Smooth muscle cell (in vitro differentiated cells): ENCODE results near the gene TRAPPC5. TPM values are rescaled to one million over a fixed set of nuclear protein-coding genes. Genes with fewer than 3 reads are reported as not detected.

Experiments
- DNase-seq: peaks from one replicate; lab custom pipeline; 2025; ENCODE audit not compliant: unreplicated experiment; lab: John Stamatoyannopoulos, UW
- H2AFZ ChIP-seq: fragments of 200-600 bp; sonication (generic); 2 replicates; pipeline ENCODE4 v1.6.0; 2016; ENCODE audit warnings: antibody characterized with exemption, low read depth, mild to moderate bottlenecking
- H3F3A ChIP-seq: fragments of 200-600 bp; sonication (generic); 2 replicates; pipeline ENCODE4 v1.6.0; 2017; ENCODE audit warnings: antibody characterized with exemption, low read depth
- H3K27ac ChIP-seq: fragments of 200-600 bp; sonication (generic); 2 replicates; pipeline ENCODE4 v1.5.1; 2016; ENCODE audit warnings: low read depth, mild to moderate bottlenecking
- H3K27me3 ChIP-seq: fragments of 200-600 bp; sonication (generic); 2 replicates; pipeline ENCODE4 v1.6.1; 2016; ENCODE audit warnings: low read depth, mild to moderate bottlenecking
- H3K36me3 ChIP-seq: fragments of 200-600 bp; sonication (generic); 2 replicates; pipeline ENCODE4 v1.5.1; 2016; ENCODE audit warnings: low read depth
- H3K4me1 ChIP-seq: fragments of 200-600 bp; sonication (generic); 2 replicates; pipeline ENCODE4 v1.5.1; 2016; ENCODE audit warnings: low read depth
- H3K4me2 ChIP-seq: fragments of 200-600 bp; sonication (generic); 2 replicates; pipeline ENCODE4 v1.6.0; 2016; ENCODE audit warnings: mild to moderate bottlenecking
- H3K4me3 ChIP-seq: fragments of 200-600 bp; sonication (generic); 2 replicates; pipeline ENCODE4 v1.5.1; 2016; ENCODE audit warnings: mild to moderate bottlenecking
- H3K79me2 ChIP-seq: fragments of 200-600 bp; sonication (generic); 2 replicates; pipeline ENCODE4 v1.6.0; 2016; ENCODE audit warnings: low read depth, mild to moderate bottlenecking
- H3K9ac ChIP-seq: fragments of 200-600 bp; sonication (generic); 2 replicates; pipeline ENCODE4 v1.6.0; 2016; ENCODE audit warnings: low read depth
- H3K9me3 ChIP-seq: fragments of 200-600 bp; sonication (generic); replicated peaks from 2 replicates; pipeline ENCODE4 v1.5.1; 2016; ENCODE audit warnings: low read depth
- H4K20me1 ChIP-seq: fragments of 200-600 bp; sonication (generic); 2 replicates; pipeline ENCODE4 v1.6.0; 2016; ENCODE audit warnings: low read depth
- WGBS: methylation state at CpG from one replicate; pipeline ENCODE4 v1.1.7; 2016; ENCODE audit warnings: low lambda C conversion rate; 5-methylcytosine and 5-hydroxymethylcytosine counted together
- polyA plus RNA-seq: library from polyadenylated mRNA; unstranded; fragments of >200 nt; fragmentation: Nextera tagmentation; extraction: Ambion mirVana; gene quantifications from 2 replicates; pipeline ENCODE4 v1.2.1, GENCODE V29; 2016
- total RNA-seq: library from RNA; depleted of rRNA; stranded (reverse); fragments of >200 nt; gene quantifications from 2 replicates; pipeline ENCODE4 v1.2.3, GENCODE V29; 2014
- TF ChIP-seq, protein P1 (sequence below): fragments of 200-600 bp; sonication (generic); IDR thresholded peaks from 2 replicates; pipeline ENCODE4 v1.5.1; 2017; ENCODE audit warnings: borderline replicate concordance, mild to moderate bottlenecking, antibody characterized with exemption; ENCODE audit not compliant: insufficient read depth, poor library complexity, severe bottlenecking

Gene TRAPPC5
- total and polyA plus RNA-seq, 2 experiments from 2014 or later, result 61.8 to 166 TPM

- Histone ChIP-seq H3K79me2 (no peaks in the 10 kb centered on the region), H3K4me3 (no peak overlapping the region), H3K27me3 (peaks cover 55% of the 10 kb centered on the region), H3F3A (no peaks in the 10 kb centered on the region), H3K4me2 (no peak overlapping the region), H3K9ac (no peak overlapping the region), H2AFZ (no peak overlapping the region), H3K36me3 (no peaks in the 10 kb centered on the region), H3K9me3 (no peaks in the 10 kb centered on the region), H4K20me1 (no peaks in the 10 kb centered on the region), H3K27ac (no peak overlapping the region), H3K4me1 (no peaks in the 10 kb centered on the region)
- DNase-seq, result no peak
- 55% methylated on average over 9 of the region's 9 CpGs for WGBS
- TF ChIP-seq, protein P1, sequence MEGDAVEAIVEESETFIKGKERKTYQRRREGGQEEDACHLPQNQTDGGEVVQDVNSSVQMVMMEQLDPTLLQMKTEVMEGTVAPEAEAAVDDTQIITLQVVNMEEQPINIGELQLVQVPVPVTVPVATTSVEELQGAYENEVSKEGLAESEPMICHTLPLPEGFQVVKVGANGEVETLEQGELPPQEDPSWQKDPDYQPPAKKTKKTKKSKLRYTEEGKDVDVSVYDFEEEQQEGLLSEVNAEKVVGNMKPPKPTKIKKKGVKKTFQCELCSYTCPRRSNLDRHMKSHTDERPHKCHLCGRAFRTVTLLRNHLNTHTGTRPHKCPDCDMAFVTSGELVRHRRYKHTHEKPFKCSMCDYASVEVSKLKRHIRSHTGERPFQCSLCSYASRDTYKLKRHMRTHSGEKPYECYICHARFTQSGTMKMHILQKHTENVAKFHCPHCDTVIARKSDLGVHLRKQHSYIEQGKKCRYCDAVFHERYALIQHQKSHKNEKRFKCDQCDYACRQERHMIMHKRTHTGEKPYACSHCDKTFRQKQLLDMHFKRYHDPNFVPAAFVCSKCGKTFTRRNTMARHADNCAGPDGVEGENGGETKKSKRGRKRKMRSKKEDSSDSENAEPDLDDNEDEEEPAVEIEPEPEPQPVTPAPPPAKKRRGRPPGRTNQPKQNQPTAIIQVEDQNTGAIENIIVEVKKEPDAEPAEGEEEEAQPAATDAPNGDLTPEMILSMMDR, result no peak
These were observed 8.1 kb upstream of the TRAPPC5 start for GRCh38 chr19:7672522-7672921.

GRCh38 chr19:7674010-7675005 lies 6.3 kb upstream of the TRAPPC5 start:
- no peak overlapping the region for H2AFZ ChIP-seq

DNA sequence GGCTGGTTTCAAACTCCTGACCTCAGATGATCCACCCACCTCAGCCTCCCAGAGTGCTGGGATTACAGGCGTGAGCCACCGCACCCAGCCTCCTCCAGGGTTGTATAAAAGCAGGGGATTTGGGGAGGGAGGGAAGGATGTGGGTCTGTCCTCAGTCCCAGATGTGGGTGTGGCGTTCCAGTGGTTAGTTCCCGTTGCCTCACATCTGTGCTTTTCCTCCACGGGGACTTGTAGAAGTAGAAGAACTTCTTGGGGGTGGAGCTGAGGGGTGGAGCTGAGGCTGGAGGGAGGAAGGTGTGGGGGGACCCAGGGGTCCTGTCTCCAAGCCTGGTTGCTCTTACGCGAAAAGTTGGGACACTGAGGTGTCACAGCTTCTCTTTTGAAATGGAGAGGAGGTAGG lies 4.3 kb upstream of the TRAPPC5 start:
- no peak overlapping the region for H3K4me3 ChIP-seq
- H3F3A ChIP-seq, result no peaks in the 10 kb centered on the region
- H3K4me1 ChIP-seq, result no peaks in the 10 kb centered on the region
- TF ChIP-seq, protein P1, result no peak
- no peak overlapping the region for H2AFZ ChIP-seq
- H3K4me2 ChIP-seq, result no peak overlapping the region
- H3K9ac ChIP-seq, result no peak overlapping the region
- WGBS, result 68% methylated on average over 7 of the region's 7 CpGs
- no peaks in the 10 kb centered on the region for H4K20me1 ChIP-seq
- peaks cover 29% of the 10 kb centered on the region for H3K27me3 ChIP-seq
- no peak overlapping the region for H3K27ac ChIP-seq
- no peak for DNase-seq
- no peaks in the 10 kb centered on the region for H3K36me3 ChIP-seq
- peaks cover 5% of the 10 kb centered on the region for H3K79me2 ChIP-seq
- H3K9me3 ChIP-seq, result no peaks in the 10 kb centered on the region

More at GRCh38 chr19:7674010-7675005, 6.3 kb upstream of the TRAPPC5 start:
- Histone ChIP-seq H3K36me3 (no peaks in the 10 kb centered on the region), H3K27ac (no peak overlapping the region), H3K4me3 (no peak overlapping the region), H3F3A (no peaks in the 10 kb centered on the region), H3K4me2 (no peak overlapping the region), H3K79me2 (no peaks in the 10 kb centered on the region), H4K20me1 (no peaks in the 10 kb centered on the region), H3K9ac (no peak overlapping the region), H3K4me1 (no peaks in the 10 kb centered on the region), H3K9me3 (no peaks in the 10 kb centered on the region), H3K27me3 (peaks cover 42% of the 10 kb centered on the region)
- 46% methylated on average over 15 of the region's 21 CpGs for WGBS
- DNase-seq, result no peak
- TF ChIP-seq, protein P1, result no peak
